SK-N-MC (cell line): Measurements from ENCODE around the gene ASAH2B.

Experiments used
- DNase-seq: peaks from one replicate; pipeline ENCODE4 v3.0.0-alpha.2; 2011; ENCODE audit warnings: low read depth, low spot score
- H3K27ac ChIP-seq: fragments of 200-600 bp; sonication (generic); 2 replicates; pipeline ENCODE4 v1.5.1; 2016; ENCODE audit warnings: mixed run types
- H3K36me3 ChIP-seq: fragments of 200-600 bp; sonication (generic); 2 replicates; pipeline ENCODE4 v1.6.1; 2017; ENCODE audit warnings: antibody characterized with exemption, low read length, mixed read lengths; ENCODE audit not compliant: insufficient read depth
- H3K4me3 ChIP-seq: fragments of 200-600 bp; sonication (generic); 2 replicates; pipeline ENCODE4 v1.5.1; 2016
- H3K9ac ChIP-seq: fragments of 200-600 bp; sonication (generic); 2 replicates; pipeline ENCODE4 v1.8.0; 2017; ENCODE audit warnings: mixed run types, mixed read lengths; ENCODE audit not compliant: insufficient read length
- H3K9me3 ChIP-seq: fragments of 200-600 bp; sonication (generic); 2 replicates; pipeline ENCODE4 v1.6.1; 2017; ENCODE audit warnings: low read depth, mild to moderate bottlenecking, antibody characterized with exemption, low read length, moderate library complexity, mixed read lengths
- EZH2 ChIP-seq: fragments of 200-600 bp; sonication (generic); IDR thresholded peaks from one replicate; pipeline ENCODE4 v1.6.1; 2017; ENCODE audit warnings: antibody characterized with exemption
- FOXP2 ChIP-seq: optimal IDR thresholded peaks from 2 replicates; pipeline ENCODE3; 2011; ENCODE audit warnings: mild to moderate bottlenecking, moderate library complexity; ENCODE audit not compliant: insufficient read depth; ENCODE audit errors: extremely low read length, control extremely low read depth
- POLR2AphosphoS5 ChIP-seq: IDR thresholded peaks from 2 replicates; pipeline ENCODE4 v1.6.1; 2012; ENCODE audit warnings: mild to moderate bottlenecking, low read depth, low read length, borderline replicate concordance

Gene ASAH2B

DNA sequence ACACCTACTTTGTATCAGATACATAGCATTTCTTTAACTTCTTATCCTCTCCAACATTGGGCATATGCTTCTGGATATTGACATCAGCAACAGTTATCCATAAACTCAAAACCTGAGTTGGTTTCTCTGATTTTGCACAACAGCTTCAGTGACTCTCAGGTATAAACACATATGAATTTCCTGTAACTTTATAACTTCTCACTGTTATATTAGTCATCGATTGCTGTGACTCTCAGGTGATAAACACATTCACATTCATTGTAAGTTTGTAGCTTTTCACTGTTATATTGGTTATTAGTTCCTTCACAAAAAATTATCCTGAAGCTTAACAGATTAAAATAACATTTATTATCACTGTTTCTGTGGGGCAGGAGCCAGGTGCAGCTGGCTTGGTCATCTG lies 57.0 kb downstream of the ASAH2B start:
- no peak overlapping the region for H3K9ac ChIP-seq
- no peak for DNase-seq
- H3K4me3 ChIP-seq = no peak overlapping the region
- no peaks in the 10 kb centered on the region for H3K36me3 ChIP-seq
- H3K9me3 ChIP-seq = no peaks in the 10 kb centered on the region
- no peak overlapping the region for H3K27ac ChIP-seq
- no peak for TF ChIP-seq EZH2
- no peak for TF ChIP-seq POLR2AphosphoS5
- no peak for TF ChIP-seq FOXP2

- TF ChIP-seq POLR2AphosphoS5 (no peak), FOXP2 (no peak), EZH2 (no peak)
- Histone ChIP-seq H3K27ac (no peak overlapping the region), H3K9ac (no peak overlapping the region), H3K9me3 (no peaks in the 10 kb centered on the region), H3K4me3 (no peak overlapping the region), H3K36me3 (no peaks in the 10 kb centered on the region)
- no peak for DNase-seq
These were observed 58.6 kb downstream of the ASAH2B start for GRCh38 chr10:50798297-50798696.

DNA sequence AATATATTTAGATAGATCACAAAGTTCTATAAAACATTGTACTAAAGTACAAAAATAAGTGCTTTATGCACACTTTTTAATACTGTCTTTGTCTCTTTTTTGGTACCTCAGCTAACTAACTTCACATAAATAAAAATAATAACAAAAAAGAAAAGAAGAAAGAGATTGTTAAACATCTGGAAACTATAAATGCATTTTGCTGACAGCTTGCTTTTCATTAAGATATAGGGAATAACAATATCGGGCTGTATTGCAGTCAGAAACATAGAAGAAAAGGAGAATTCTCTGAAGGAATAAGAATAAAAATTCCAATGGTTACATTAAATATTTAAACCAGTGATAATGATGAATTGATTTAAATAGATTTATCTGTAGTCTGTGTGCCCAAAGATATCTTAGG lies 59.9 kb downstream of the ASAH2B start:
- Histone ChIP-seq H3K36me3 (no peaks in the 10 kb centered on the region), H3K27ac (no peak overlapping the region), H3K4me3 (no peak overlapping the region), H3K9me3 (no peaks in the 10 kb centered on the region), H3K9ac (no peak overlapping the region)
- no peak for DNase-seq
- TF ChIP-seq POLR2AphosphoS5 (no peak), EZH2 (no peak), FOXP2 (no peak)

- no peak for DNase-seq
- TF ChIP-seq EZH2 = no peak
- no peak for TF ChIP-seq POLR2AphosphoS5
- no peak for TF ChIP-seq FOXP2
- Histone ChIP-seq H3K9me3 (no peaks in the 10 kb centered on the region), H3K27ac (no peak overlapping the region), H3K9ac (no peak overlapping the region), H3K4me3 (no peak overlapping the region), H3K36me3 (no peaks in the 10 kb centered on the region)
These were observed 66.4 kb downstream of the ASAH2B start for GRCh38 chr10:50805981-50806622.

- Histone ChIP-seq H3K4me3 (no peak overlapping the region), H3K36me3 (no peaks in the 10 kb centered on the region), H3K27ac (no peak overlapping the region), H3K9me3 (no peaks in the 10 kb centered on the region), H3K9ac (no peak overlapping the region)
- TF ChIP-seq EZH2 = no peak
- no peak for DNase-seq
These were observed 68.4 kb downstream of the ASAH2B start for GRCh38 chr10:50807851-50808776.
